ENCODE measurements around the gene ZNHIT3. TPM values are rescaled to one million over a fixed set of nuclear protein-coding genes. Genes with fewer than 3 reads are reported as not detected.
"Not testable (repeated sequence)": the region's sequence is repeated elsewhere in the genome, so short reads cannot be mapped to it uniquely, and the experiment has no call there.

Gene ZNHIT3
- total RNA-seq = 10 to 100 TPM; 52.4 to 59.7 TPM

DNA sequence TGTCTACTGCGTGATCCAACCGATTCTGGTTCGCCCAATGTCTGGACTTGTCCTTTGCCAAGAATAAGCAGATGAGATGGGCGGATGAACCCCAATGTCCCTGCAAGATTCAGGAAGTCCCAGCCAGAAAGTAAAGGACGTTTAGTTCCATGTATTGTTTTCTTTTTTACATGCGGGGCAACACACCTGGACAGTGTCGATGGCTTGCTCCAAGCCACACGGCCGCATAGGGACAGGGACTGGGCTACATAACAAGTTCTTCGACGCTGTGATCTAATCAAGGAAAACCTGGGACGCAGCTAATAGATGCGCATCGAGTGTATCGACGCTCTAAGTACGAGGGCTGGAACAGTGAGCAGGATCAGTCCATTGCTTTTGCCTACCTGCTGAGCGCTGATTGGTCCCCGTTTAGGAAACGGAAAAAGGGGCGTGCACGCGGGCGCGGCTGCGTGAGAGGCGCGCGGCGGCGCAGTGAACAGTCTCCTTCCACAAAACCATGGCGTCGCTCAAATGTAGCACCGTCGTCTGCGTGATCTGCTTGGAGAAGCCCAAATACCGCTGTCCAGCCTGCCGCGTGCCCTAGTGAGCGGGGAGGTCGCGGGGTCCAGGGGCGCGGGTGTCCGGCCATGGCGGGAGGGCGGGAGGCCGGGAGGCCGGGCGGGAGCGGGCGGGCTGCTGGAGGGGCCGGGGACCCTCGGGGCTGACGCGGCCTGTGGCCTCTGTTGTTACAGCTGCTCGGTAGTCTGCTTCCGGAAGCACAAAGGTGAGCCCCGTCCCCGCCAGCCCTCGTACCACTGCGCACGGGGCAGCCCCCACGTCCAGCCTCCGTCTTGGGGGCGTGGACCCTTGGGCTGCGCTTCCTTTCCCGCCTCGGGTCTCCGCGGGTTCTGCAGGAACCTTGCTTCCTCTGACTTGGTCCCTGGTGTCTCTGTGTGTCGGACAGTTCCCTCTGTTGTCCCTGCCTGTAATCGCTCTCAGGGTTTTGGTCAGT, at the start of gene ZNHIT3:
ZNHIT3 (plus strand) TSS at position 478 of the 991 bp plus-strand sequence; CDS start at position 497, 19 bp downstream.
- peaks cover 39% of the 10 kb centered on the region for H3K4me1 Mint-ChIP-seq
- peaks cover 13% of the 10 kb centered on the region for H3K27me3 Mint-ChIP-seq
- peak within 1 kb of the TSS; percentile 98 for H3K27ac Mint-ChIP-seq
- H3K36me3 Mint-ChIP-seq = peaks cover 30% of the 10 kb centered on the region
- H3K9me3 Mint-ChIP-seq = no peaks in the 10 kb centered on the region
- peak within 1 kb of the TSS; percentile 98 for H3K4me3 Mint-ChIP-seq
- DNase-seq = peak; percentile 90

DNA sequence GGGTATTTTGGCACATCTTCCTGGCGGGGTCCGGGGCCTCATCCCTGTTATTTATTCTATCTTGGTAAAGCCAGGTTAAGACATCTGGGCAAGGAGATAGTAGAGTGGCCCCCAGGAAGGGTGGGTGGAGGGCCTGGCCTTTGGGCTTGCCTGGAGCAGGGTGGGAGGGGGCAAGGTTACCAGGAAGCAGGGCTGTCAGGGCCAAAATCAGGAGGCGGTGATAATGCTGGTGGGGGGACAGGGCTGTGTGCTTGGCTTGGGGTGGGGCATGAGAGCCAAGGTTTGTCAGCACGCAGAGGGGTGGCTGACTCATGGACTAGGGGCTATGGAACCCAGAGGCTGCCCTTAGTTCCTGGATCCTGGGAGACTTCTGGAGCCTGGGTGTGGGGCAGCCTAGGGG, 44.7 kb upstream of the ZNHIT3 start:
- not testable (repeated sequence) for H3K36me3 Mint-ChIP-seq, H3K9me3 Mint-ChIP-seq, DNase-seq, H3K4me1 Mint-ChIP-seq, H3K27ac Mint-ChIP-seq, H3K27me3 Mint-ChIP-seq, H3K4me3 Mint-ChIP-seq

DNA sequence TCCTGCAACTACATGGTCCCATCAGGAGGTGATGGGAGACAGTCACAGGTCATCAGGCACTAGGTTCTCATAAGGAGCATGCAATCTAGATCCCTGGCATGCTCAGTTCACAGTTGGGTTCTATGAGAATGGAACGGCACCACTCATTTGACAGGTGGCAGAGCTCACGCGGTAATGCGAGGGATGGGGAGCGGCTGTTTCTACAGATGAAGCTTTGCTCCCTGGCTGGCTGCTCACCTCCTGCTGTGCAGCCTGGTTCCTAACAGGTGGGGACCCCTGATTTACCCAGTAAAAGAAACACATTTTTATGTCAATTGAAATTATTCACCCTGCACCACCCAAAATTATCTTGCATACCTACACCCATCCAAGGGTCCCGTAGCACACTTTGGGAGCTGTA, 42.7 kb upstream of the ZNHIT3 start:
- no peak for DNase-seq
- Mint-ChIP-seq H3K9me3 (no peaks in the 10 kb centered on the region), H3K27me3 (no peaks in the 10 kb centered on the region), H3K36me3 (no peaks in the 10 kb centered on the region), H3K4me1 (no peaks in the 10 kb centered on the region), H3K27ac (no peak overlapping the region), H3K4me3 (no peak overlapping the region)

DNA sequence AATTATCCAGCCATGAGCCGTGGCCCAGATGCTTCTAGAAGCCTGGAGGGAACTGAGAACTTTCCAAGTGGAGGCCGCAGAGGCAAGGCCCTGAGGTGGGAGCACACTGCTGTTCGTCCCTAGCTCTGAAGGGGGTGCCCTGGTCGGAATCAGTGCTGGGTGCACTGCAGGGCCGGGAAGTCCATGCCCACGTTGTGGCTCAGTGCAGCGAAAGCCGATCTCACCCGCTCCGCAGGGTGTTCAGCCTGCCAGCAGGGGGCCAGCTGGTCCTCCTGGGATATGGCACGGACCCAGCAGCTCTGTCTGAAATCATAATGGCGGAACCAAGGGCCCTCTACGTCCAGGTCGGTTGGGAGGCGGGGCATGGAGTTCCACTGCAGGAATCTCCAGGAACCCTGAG, 36.5 kb upstream of the ZNHIT3 start:
- not testable (repeated sequence) for H3K27me3 Mint-ChIP-seq, H3K27ac Mint-ChIP-seq, H3K4me3 Mint-ChIP-seq, H3K36me3 Mint-ChIP-seq, H3K4me1 Mint-ChIP-seq, DNase-seq, H3K9me3 Mint-ChIP-seq

DNA sequence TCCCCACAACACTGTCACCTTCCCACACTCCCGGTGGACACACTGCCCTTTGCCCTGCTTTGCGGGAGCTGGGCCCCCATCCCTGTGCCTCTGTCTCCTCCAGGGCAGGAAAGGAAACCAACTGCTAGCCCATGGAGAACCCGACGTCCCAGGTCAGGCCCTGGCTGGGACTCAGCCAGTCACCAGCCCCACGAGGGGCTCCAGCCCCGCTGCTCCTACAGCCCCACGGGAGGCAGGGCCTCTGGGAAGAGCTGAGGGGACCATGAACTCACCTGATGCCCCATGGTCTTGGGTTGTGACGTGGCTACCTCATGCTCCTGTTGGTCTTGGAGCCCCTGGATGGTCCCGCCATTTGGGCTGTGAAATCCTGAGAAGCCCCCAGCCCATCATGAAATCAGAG, 33.6 kb upstream of the ZNHIT3 start:
- not testable (repeated sequence) for H3K4me1 Mint-ChIP-seq, H3K36me3 Mint-ChIP-seq, H3K27ac Mint-ChIP-seq

DNA sequence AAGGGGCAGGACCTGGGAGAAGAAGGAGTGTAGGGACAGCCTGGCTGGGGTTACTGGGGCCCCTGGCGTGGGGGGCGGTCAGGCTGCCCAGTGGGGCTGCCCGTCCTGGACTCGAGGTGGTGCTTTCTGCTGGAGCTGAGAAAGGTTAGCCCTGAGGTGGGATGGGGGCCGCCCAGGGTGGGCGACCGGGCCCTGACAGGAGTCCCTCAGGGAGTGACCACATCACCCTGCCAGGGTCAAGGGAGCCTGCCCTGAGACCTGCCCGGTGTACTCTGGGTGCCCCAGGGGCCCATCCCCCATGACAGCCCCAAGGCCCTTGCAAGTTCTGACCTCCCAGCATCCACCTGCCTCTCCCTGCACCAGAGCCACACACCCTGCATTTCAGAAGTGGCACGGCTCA, 28.8 kb upstream of the ZNHIT3 start:
- H3K27me3 Mint-ChIP-seq = peaks cover 25% of the 10 kb centered on the region
- DNase-seq, H3K4me1 Mint-ChIP-seq, H3K4me3 Mint-ChIP-seq, H3K27ac Mint-ChIP-seq, H3K9me3 Mint-ChIP-seq, H3K36me3 Mint-ChIP-seq: not testable (repeated sequence)

More for the DNA sequence above, 33.6 kb upstream of the ZNHIT3 start:
- H3K9me3 Mint-ChIP-seq, H3K27me3 Mint-ChIP-seq, H3K4me3 Mint-ChIP-seq, DNase-seq: not testable (repeated sequence)

DNA sequence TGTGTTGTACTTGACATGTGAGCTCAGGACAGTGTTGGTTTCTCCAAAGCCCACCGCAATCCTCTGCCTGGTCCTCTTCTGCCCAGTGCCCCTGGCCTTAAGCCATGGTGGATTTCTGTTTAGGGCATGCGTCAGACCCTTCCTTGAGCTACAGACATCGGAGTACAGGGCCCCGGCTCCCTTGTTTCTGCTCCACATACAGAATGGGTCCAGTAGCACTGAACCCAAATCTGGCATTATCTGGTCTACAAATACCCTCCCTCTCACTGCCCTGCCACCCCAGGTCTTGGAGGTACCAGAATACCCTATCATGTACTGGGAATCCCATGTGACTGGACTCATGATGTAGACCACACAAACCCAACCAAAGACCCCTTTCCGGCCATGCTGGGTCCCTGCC, 27.4 kb upstream of the ZNHIT3 start:
- no peaks in the 10 kb centered on the region for H3K36me3 Mint-ChIP-seq

DNA sequence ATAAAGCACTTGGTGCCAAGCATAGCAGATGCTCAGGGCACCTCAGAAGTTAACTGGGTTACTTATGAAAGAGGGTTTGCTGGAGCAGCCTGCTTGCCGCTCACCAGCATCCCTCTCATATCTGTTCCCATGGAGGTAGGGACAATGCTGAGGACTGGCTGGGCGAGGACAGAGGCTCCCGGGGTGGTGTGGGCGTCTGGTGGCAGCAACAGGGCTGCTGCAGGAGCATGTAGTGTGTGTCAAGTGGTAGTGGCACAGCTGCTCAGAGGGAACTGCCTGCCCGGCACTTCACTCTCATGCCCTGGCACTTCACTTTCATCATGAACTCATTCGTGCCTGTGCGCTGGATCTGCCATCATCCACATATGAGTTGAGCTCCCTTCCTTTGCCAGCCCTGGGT, 26.9 kb upstream of the ZNHIT3 start:
- H3K9me3 Mint-ChIP-seq = no peaks in the 10 kb centered on the region
- no peak overlapping the region for H3K4me3 Mint-ChIP-seq
- no peak for DNase-seq
- H3K4me1 Mint-ChIP-seq = no peaks in the 10 kb centered on the region
- no peak overlapping the region for H3K27ac Mint-ChIP-seq
- no peaks in the 10 kb centered on the region for H3K36me3 Mint-ChIP-seq
- H3K27me3 Mint-ChIP-seq = peaks cover 41% of the 10 kb centered on the region

More for the DNA sequence above, 27.4 kb upstream of the ZNHIT3 start:
- DNase-seq = no peak
- Mint-ChIP-seq H3K9me3 (no peaks in the 10 kb centered on the region), H3K4me3 (no peak overlapping the region), H3K4me1 (no peaks in the 10 kb centered on the region), H3K27me3 (peaks cover 38% of the 10 kb centered on the region), H3K27ac (no peak overlapping the region)

DNA sequence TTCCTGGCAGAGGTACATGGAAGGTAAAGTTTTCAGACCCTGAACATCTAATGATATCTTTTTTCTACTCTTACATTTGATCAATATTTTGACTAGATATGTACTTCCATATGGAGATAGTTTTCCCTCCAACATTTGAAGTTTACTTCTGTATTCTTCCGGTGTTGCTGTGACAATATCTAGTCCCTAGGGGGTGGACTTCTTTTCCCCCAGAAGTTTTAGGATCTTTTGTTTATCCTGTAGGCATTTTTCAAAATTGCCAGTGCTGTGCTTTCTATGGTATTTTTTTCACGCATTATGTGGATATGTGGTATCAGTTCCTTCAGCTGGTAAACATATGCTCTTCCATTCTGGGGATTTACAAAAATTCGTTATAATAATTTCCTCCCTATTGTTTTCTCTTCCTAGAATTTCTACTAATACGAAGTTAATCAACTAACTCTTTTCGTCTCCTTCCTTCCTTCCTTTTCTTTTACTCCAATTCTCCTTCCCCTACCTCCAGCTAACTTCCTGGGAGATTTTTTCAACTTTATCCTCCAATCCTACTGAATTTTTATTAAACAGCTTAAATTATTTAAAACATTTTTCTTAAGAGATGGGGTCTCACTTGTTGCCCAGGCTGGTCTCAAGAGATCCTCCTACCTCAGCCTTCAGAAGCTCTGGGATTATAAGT, 26.1 kb upstream of the ZNHIT3 start:
- Mint-ChIP-seq H3K4me3 (no peak overlapping the region), H3K27me3 (peaks cover 49% of the 10 kb centered on the region), H3K9me3 (no peaks in the 10 kb centered on the region), H3K27ac (no peak overlapping the region), H3K36me3 (no peaks in the 10 kb centered on the region), H3K4me1 (no peaks in the 10 kb centered on the region)
- DNase-seq = no peak

DNA sequence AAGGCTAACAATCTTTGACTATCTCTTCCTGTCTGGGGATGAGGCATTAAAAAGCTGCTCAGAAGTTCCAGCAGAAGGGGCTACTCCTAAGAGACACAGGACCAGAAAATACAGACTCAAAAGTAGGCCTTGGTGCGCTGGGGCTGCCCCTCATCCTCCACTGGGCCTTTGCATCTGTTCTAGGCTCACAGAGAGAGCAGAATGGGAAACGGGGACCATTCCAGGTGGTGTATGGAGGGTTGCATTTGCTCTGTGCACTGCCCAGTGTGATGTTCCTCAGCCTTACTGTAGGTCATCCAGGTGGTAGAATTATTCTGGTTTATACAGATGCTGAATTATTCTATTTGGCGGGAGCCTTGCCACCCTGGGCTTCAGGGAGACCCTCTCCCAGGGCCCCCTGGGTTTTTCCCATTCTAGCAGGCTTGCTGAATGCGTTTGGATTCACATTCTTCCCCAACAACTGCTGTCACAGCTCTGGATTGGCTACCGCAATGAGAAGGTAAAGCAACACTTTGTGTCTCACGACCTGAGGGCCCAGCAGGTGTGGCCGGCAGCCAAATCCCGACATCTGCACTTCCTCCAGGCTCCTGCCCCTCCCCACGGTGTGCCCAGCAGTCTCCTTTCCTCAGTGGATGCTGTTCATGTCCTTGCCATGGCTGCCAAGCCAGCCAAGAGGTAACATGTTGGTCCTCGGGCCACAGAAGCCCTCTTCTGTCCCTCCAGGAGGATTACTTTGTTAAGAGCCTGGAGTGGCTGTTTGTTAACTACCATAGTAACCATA, 25.0 kb upstream of the ZNHIT3 start:
- no peak overlapping the region for H3K4me3 Mint-ChIP-seq
- H3K27ac Mint-ChIP-seq = no peak overlapping the region
- no peak for DNase-seq
- no peaks in the 10 kb centered on the region for H3K36me3 Mint-ChIP-seq
- no peaks in the 10 kb centered on the region for H3K9me3 Mint-ChIP-seq
- H3K27me3 Mint-ChIP-seq = peaks cover 60% of the 10 kb centered on the region
- H3K4me1 Mint-ChIP-seq = no peaks in the 10 kb centered on the region

DNA sequence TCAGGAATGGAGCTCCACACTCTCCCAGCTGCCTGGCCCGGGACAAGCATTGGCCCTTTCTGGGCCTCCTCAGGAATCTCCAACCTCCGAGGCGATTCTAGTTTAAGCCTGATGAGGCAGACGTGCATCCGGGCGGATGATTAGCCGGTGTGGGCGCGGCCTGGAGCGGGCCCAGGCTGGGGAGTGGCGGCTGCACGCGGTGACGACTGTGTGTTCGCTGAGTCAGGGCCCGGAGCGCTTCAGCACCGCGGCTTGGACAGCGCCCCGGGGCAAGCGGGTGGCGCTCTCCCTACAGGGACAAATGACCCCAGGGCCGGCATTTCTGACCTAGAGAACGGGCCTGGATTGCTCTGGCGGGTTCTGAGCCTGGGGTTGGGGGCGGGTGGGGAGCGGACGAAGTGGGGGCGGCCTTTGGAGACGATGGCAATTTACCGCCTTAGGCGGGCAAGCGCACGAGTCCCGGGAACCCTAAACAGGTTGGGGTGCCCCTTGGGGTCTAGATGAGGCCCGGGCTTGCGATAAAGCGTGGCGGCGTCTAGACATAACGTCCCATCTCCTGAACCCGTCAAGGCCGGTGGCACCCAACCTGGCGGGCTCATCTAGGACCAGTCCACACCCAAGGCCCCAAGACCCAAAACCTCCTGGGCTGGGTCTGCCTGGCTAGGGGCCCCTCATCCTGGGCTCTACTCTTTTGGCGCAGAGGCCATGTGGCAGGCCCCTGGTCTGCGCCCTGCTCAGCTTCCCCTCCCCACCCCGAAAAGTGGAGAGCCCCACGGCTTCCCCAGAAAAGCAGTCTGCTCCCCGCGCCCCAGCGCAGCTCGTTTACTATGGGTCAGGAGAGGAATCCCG, 22.3 kb upstream of the ZNHIT3 start:
- no peaks in the 10 kb centered on the region for H3K36me3 Mint-ChIP-seq
- H3K9me3 Mint-ChIP-seq = no peaks in the 10 kb centered on the region
- H3K4me3 Mint-ChIP-seq = no peak overlapping the region
- H3K27ac Mint-ChIP-seq = no peak overlapping the region
- DNase-seq = peak; percentile 79
- H3K4me1 Mint-ChIP-seq = no peaks in the 10 kb centered on the region
- H3K27me3 Mint-ChIP-seq = peaks cover 78% of the 10 kb centered on the region

DNA sequence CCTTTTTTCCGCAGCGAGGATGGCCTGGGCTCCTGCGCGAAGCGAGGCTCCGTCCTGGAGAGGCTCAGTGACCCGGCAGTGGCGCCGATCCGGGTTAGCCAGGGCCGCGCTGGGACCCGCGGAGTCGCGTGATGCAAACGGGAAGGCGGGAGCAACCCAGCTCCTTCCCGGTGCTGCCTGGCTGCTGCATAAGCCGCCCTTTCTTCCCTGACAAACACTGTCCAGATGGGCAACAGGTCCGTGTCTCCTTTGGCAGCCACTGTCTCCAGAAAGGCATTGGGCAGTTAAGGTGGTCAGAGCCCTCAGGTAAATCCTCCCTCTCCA, 21.8 kb upstream of the ZNHIT3 start:
- no peaks in the 10 kb centered on the region for H3K9me3 Mint-ChIP-seq
- peaks cover 79% of the 10 kb centered on the region for H3K27me3 Mint-ChIP-seq
- no peaks in the 10 kb centered on the region for H3K4me1 Mint-ChIP-seq
- no peak overlapping the region for H3K4me3 Mint-ChIP-seq
- no peaks in the 10 kb centered on the region for H3K36me3 Mint-ChIP-seq
- H3K27ac Mint-ChIP-seq = no peak overlapping the region
- no peak for DNase-seq

DNA sequence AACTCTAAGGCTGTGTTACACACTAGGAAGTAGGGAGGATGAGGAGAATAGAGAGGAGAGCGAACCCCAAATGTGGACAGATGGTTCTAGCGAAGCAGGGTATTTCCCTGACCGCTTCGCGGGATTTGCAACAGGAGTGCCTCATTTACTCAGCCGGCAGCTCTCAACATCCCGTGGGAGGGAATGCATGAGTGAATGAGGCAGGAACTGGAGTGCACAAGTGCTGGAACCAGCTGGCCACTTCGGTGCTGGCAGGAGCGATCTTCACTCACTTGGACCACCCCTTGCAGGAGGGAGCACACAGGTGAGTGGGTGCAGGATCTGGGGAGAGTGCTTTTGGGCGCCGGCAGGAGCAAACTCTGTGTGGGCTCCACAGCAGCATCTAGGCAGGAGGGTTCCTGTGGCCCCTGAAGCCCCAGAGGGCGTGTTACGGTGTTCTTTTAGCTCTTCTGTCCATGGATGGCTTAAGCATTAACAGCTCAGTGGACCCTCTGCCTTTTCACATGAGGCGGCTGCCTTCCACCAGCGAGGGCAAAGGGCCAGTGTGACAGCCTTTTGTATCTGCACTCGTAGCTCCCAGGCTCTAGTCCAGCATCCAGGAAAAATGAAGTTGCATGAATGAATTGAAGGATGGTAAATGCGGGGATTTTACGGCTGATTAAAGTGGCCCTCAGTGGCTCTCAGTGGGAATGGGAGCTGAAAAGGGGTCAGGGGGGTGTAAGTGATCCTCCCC, 17.4 kb upstream of the ZNHIT3 start:
- peaks cover 50% of the 10 kb centered on the region for H3K27me3 Mint-ChIP-seq
- H3K9me3 Mint-ChIP-seq = no peaks in the 10 kb centered on the region
- H3K4me1 Mint-ChIP-seq = no peaks in the 10 kb centered on the region
- no peak overlapping the region for H3K27ac Mint-ChIP-seq
- DNase-seq = no peak
- no peaks in the 10 kb centered on the region for H3K36me3 Mint-ChIP-seq
- no peak overlapping the region for H3K4me3 Mint-ChIP-seq

DNA sequence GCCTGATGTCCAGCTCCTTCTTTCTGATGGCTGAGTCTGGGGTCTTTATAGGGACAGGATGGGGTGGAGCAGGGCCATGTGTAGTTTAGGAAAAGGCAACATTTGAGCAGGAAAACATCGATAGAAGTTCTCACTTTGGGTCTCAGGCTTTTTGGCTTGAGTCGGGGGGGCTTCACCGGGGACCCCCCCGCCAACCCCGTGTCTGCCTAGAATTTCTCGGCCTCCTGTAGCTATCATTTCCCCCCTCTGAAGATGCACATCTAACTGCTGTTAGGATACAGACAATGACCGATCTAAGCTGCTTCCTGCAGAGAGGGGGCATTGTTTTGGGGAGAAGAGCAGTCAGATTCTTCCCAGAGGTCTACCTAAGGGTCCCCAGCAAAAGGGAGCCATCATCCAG, 16.7 kb upstream of the ZNHIT3 start:
- peaks cover 47% of the 10 kb centered on the region for H3K27me3 Mint-ChIP-seq

More for the DNA sequence above, 16.7 kb upstream of the ZNHIT3 start:
- no peak overlapping the region for H3K27ac Mint-ChIP-seq
- no peaks in the 10 kb centered on the region for H3K36me3 Mint-ChIP-seq
- DNase-seq = no peak
- no peaks in the 10 kb centered on the region for H3K4me1 Mint-ChIP-seq
- no peak overlapping the region for H3K4me3 Mint-ChIP-seq
- no peaks in the 10 kb centered on the region for H3K9me3 Mint-ChIP-seq
